ENCODE data around the gene PRMT5.

Gene PRMT5

DNA sequence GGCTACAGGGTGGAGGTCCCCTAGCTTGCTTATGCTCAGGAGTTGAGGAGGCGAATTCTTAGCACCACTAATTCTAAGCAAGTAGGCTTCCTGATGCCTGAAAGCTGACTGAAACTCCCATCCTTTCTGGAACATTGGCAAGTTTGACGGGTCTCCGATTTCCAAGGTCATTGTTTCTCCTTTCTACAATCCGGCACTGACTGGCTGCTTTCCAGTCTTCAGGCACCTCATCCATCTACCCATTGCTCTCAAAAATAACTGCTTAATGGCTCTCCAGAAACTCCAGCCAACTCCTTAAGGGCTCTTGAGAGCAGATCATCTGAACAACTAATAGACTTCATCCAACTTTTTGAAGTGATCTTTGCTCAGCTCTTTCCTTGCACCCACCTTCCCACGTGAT, 32.8 kb downstream of the PRMT5 start:
- Histone ChIP-seq H3K9ac (ENCODE audit: low read length) (no peak overlapping the region), H3K79me2 (ENCODE audit: control insufficient read depth, insufficient read depth, low read length) (no peaks in the 10 kb centered on the region), H2BK120ac (ENCODE audit: low read depth, low read length) (no peak overlapping the region), H4K8ac (ENCODE audit: low read depth, low read length) (no peak overlapping the region), H2BK15ac (replicated peaks; ENCODE audit: low read depth) (no peak overlapping the region), H3K18ac (ENCODE audit: low read length) (no peak overlapping the region), H3K56ac (ENCODE audit: low read length) (no peak overlapping the region), H3K23ac (ENCODE audit: low read length) (no peak overlapping the region), H3K79me1 (ENCODE audit: low read length) (no peaks in the 10 kb centered on the region), H4K5ac (ENCODE audit: low read length) (no peak overlapping the region), H3K27me3 (ENCODE audit: insufficient read depth, low read length, poor library complexity) (no peaks in the 10 kb centered on the region), H3K4ac (ENCODE audit: low read depth, low read length) (no peak overlapping the region), H2AK5ac (ENCODE audit: low read length) (no peak overlapping the region), H3K27ac (ENCODE audit: low read depth, low read length) (no peak overlapping the region), H3K4me3 (ENCODE audit: low read length) (no peak overlapping the region), H3K4me2 (ENCODE audit: low read length) (no peak overlapping the region), H3K4me1 (ENCODE audit: control insufficient read depth, low read depth, low read length) (no peaks in the 10 kb centered on the region), H2BK5ac (ENCODE audit: low read length) (no peak overlapping the region), H3K36me3 (ENCODE audit: control insufficient read depth, insufficient read depth, low read length) (peaks cover 4% of the 10 kb centered on the region)
- no peak for DNase-seq
- WGBS (ENCODE audit: extremely low coverage, insufficient coverage, low lambda C conversion rate): no CpG with 5 or more reads among the region's 5 CpGs

DNA sequence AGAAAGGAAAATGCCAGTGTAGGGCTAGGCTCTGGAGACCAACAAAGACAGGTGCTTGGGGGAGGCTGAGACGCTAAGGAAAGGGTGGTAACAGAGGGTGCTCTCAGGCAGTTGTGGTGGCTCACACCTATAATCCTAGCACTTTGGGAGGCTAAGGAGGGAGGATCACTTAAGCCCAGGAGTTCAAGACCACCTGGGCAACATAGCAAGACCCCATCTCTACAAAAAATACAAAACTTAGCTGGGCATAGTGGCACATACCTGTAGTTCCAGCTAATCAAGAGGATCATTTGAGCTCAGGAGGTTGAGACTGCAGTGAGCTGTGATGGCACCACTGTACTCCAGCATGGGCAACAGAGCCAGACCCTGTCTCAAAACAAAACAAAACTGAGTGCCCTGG, 33.8 kb downstream of the PRMT5 start:
- no peak overlapping the region for H3K9ac ChIP-seq (ENCODE audit: low read length)
- no peak overlapping the region for H3K27ac ChIP-seq (ENCODE audit: low read depth, low read length)
- no peak overlapping the region for H2BK120ac ChIP-seq (ENCODE audit: low read depth, low read length)
- no peaks in the 10 kb centered on the region for H3K4me1 ChIP-seq (ENCODE audit: control insufficient read depth, low read depth, low read length)
- no peak overlapping the region for H2BK5ac ChIP-seq (ENCODE audit: low read length)
- WGBS (ENCODE audit: extremely low coverage, insufficient coverage, low lambda C conversion rate): no CpG with 5 or more reads among the region's 1 CpG
- no peak for DNase-seq
- no peaks in the 10 kb centered on the region for H3K27me3 ChIP-seq (ENCODE audit: insufficient read depth, low read length, poor library complexity)
- H3K56ac ChIP-seq (ENCODE audit: low read length): no peak overlapping the region
- H3K4me2 ChIP-seq (ENCODE audit: low read length): no peak overlapping the region
- H4K5ac ChIP-seq (ENCODE audit: low read length): no peak overlapping the region
- H3K4me3 ChIP-seq (ENCODE audit: low read length): no peak overlapping the region
- no peaks in the 10 kb centered on the region for H3K79me2 ChIP-seq (ENCODE audit: control insufficient read depth, insufficient read depth, low read length)
- no peak overlapping the region for H3K4ac ChIP-seq (ENCODE audit: low read depth, low read length)
- no peaks in the 10 kb centered on the region for H3K36me3 ChIP-seq (ENCODE audit: control insufficient read depth, insufficient read depth, low read length)
- H2BK15ac ChIP-seq (replicated peaks; ENCODE audit: low read depth): no peak overlapping the region
- H3K18ac ChIP-seq (ENCODE audit: low read length): no peak overlapping the region
- H4K8ac ChIP-seq (ENCODE audit: low read depth, low read length): no peak overlapping the region
- H3K79me1 ChIP-seq (ENCODE audit: low read length): no peaks in the 10 kb centered on the region
- H2AK5ac ChIP-seq (ENCODE audit: low read length): no peak overlapping the region
- H3K23ac ChIP-seq (ENCODE audit: low read length): no peak overlapping the region

DNA sequence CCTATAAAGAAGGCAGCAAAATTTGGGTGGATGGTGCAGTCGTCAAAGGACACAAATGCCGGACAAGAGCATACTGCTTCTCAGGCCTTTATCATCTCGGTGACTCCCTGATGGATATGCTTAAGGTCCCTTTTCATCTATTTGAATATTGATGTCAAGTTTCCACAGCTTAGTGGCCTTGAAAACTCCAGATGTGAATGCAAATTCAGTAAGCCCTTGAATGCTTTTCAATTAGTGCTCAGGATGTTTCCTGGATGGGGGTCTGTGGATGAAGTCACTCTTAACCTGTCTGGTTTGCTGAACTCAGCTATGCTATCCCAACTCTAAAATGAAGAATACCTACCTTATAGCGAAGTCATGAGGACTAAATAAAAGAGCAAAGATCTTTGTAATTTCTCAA, 35.5 kb downstream of the PRMT5 start:
- no peak for DNase-seq
- H4K5ac ChIP-seq (ENCODE audit: low read length): no peak overlapping the region
- WGBS (ENCODE audit: extremely low coverage, insufficient coverage, low lambda C conversion rate): no CpG with 5 or more reads among the region's 4 CpGs

DNA sequence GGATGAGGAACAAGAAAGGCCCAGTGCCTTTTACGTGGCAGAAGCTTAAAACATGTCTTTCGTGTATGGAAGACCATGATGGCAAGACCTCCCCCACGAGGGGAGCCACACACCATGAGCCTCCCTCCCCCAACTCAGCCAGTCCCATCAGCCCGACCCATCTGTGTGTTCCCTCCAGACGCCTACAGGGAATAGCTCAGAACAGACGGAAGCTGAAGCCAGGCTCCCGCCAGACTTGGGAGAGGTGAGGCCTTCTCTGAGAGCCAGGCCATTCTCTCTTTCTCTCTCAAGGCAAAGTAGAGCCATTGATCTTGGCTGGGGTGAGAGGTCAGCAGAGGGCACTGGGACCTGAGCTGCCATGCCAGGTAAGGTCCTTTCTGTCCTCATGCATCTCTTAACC, 36.7 kb downstream of the PRMT5 start:
- no peak overlapping the region for H2BK120ac ChIP-seq (ENCODE audit: low read depth, low read length)
- no peak overlapping the region for H3K56ac ChIP-seq (ENCODE audit: low read length)
- no peak overlapping the region for H3K23ac ChIP-seq (ENCODE audit: low read length)
- no peaks in the 10 kb centered on the region for H3K36me3 ChIP-seq (ENCODE audit: control insufficient read depth, insufficient read depth, low read length)
- H3K27me3 ChIP-seq (ENCODE audit: insufficient read depth, low read length, poor library complexity): no peaks in the 10 kb centered on the region
- H3K4me3 ChIP-seq (ENCODE audit: low read length): no peak overlapping the region
- no peak overlapping the region for H4K5ac ChIP-seq (ENCODE audit: low read length)
- H3K79me1 ChIP-seq (ENCODE audit: low read length): no peaks in the 10 kb centered on the region
- peak overlapping the region; percentile 11 for H3K9ac ChIP-seq (ENCODE audit: low read length)
- no peak for DNase-seq
- no peak overlapping the region for H3K18ac ChIP-seq (ENCODE audit: low read length)
- H3K27ac ChIP-seq (ENCODE audit: low read depth, low read length): no peak overlapping the region
- H3K4me2 ChIP-seq (ENCODE audit: low read length): no peak overlapping the region
- H3K4me1 ChIP-seq (ENCODE audit: control insufficient read depth, low read depth, low read length): peaks cover 3% of the 10 kb centered on the region
- no peak overlapping the region for H2BK5ac ChIP-seq (ENCODE audit: low read length)
- no peak overlapping the region for H2AK5ac ChIP-seq (ENCODE audit: low read length)
- H4K8ac ChIP-seq (ENCODE audit: low read depth, low read length): no peak overlapping the region
- H3K4ac ChIP-seq (ENCODE audit: low read depth, low read length): no peak overlapping the region
- H2BK15ac ChIP-seq (replicated peaks; ENCODE audit: low read depth): no peak overlapping the region
- H3K79me2 ChIP-seq (ENCODE audit: control insufficient read depth, insufficient read depth, low read length): no peaks in the 10 kb centered on the region
- no CpG with 5 or more reads among the region's 7 CpGs for WGBS (ENCODE audit: extremely low coverage, insufficient coverage, low lambda C conversion rate)

More for the DNA sequence above, 35.5 kb downstream of the PRMT5 start:
- H2BK15ac ChIP-seq (replicated peaks; ENCODE audit: low read depth): no peak overlapping the region
- H2BK120ac ChIP-seq (ENCODE audit: low read depth, low read length): no peak overlapping the region
- no peak overlapping the region for H2AK5ac ChIP-seq (ENCODE audit: low read length)
- H3K9ac ChIP-seq (ENCODE audit: low read length): no peak overlapping the region
- no peaks in the 10 kb centered on the region for H3K79me2 ChIP-seq (ENCODE audit: control insufficient read depth, insufficient read depth, low read length)
- H3K79me1 ChIP-seq (ENCODE audit: low read length): no peaks in the 10 kb centered on the region
- no peak overlapping the region for H4K8ac ChIP-seq (ENCODE audit: low read depth, low read length)
- no peak overlapping the region for H3K4me2 ChIP-seq (ENCODE audit: low read length)
- H3K56ac ChIP-seq (ENCODE audit: low read length): no peak overlapping the region
- no peak overlapping the region for H2BK5ac ChIP-seq (ENCODE audit: low read length)
- no peak overlapping the region for H3K18ac ChIP-seq (ENCODE audit: low read length)
- H3K36me3 ChIP-seq (ENCODE audit: control insufficient read depth, insufficient read depth, low read length): no peaks in the 10 kb centered on the region
- no peaks in the 10 kb centered on the region for H3K27me3 ChIP-seq (ENCODE audit: insufficient read depth, low read length, poor library complexity)
- no peaks in the 10 kb centered on the region for H3K4me1 ChIP-seq (ENCODE audit: control insufficient read depth, low read depth, low read length)
- no peak overlapping the region for H3K23ac ChIP-seq (ENCODE audit: low read length)
- H3K4me3 ChIP-seq (ENCODE audit: low read length): no peak overlapping the region
- H3K27ac ChIP-seq (ENCODE audit: low read depth, low read length): no peak overlapping the region
- H3K4ac ChIP-seq (ENCODE audit: low read depth, low read length): no peak overlapping the region

DNA sequence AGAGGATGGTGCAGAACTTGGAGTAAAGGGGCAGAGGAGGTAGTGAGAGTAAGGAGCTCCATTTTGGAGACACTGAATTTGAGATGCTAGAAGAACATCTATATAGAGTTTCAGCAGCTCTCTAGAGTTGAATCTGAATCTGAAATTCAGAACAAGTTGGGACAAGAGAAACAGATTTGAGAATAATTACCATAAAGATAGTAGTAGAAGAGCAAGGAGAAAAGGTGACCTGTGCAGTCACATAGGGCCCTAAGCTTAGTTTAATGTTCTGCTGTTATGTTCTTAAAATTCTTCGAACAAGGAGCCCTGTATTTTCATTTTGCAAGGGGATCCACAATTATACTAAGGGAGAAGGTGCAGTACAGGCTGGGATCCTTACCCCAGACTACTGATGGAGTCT, 38.8 kb downstream of the PRMT5 start:
- H3K4me3 ChIP-seq (ENCODE audit: low read length): no peak overlapping the region
- H4K5ac ChIP-seq (ENCODE audit: low read length): no peak overlapping the region
- H3K18ac ChIP-seq (ENCODE audit: low read length): no peak overlapping the region
- no CpG with 5 or more reads among the region's 1 CpG for WGBS (ENCODE audit: extremely low coverage, insufficient coverage, low lambda C conversion rate)
- no peaks in the 10 kb centered on the region for H3K79me2 ChIP-seq (ENCODE audit: control insufficient read depth, insufficient read depth, low read length)
- H3K56ac ChIP-seq (ENCODE audit: low read length): no peak overlapping the region
- peaks cover 3% of the 10 kb centered on the region for H3K4me1 ChIP-seq (ENCODE audit: control insufficient read depth, low read depth, low read length)
- H3K79me1 ChIP-seq (ENCODE audit: low read length): no peaks in the 10 kb centered on the region
- no peak overlapping the region for H2BK5ac ChIP-seq (ENCODE audit: low read length)
- no peak for DNase-seq
- H4K8ac ChIP-seq (ENCODE audit: low read depth, low read length): no peak overlapping the region
- no peak overlapping the region for H3K23ac ChIP-seq (ENCODE audit: low read length)
- H3K27me3 ChIP-seq (ENCODE audit: insufficient read depth, low read length, poor library complexity): no peaks in the 10 kb centered on the region
- no peaks in the 10 kb centered on the region for H3K36me3 ChIP-seq (ENCODE audit: control insufficient read depth, insufficient read depth, low read length)
- H2BK120ac ChIP-seq (ENCODE audit: low read depth, low read length): no peak overlapping the region
- H3K9ac ChIP-seq (ENCODE audit: low read length): no peak overlapping the region
- H3K4ac ChIP-seq (ENCODE audit: low read depth, low read length): no peak overlapping the region
- no peak overlapping the region for H2BK15ac ChIP-seq (replicated peaks; ENCODE audit: low read depth)
- no peak overlapping the region for H3K27ac ChIP-seq (ENCODE audit: low read depth, low read length)
- H3K4me2 ChIP-seq (ENCODE audit: low read length): no peak overlapping the region
- no peak overlapping the region for H2AK5ac ChIP-seq (ENCODE audit: low read length)

GRCh38 chr14:22888662-22889061, 40.5 kb downstream of the PRMT5 start:
- peaks cover 4% of the 10 kb centered on the region for H3K4me1 ChIP-seq (ENCODE audit: control insufficient read depth, low read depth, low read length)
- H4K5ac ChIP-seq (ENCODE audit: low read length): no peak overlapping the region
- H3K56ac ChIP-seq (ENCODE audit: low read length): no peak overlapping the region
- H2BK120ac ChIP-seq (ENCODE audit: low read depth, low read length): no peak overlapping the region
- H3K4ac ChIP-seq (ENCODE audit: low read depth, low read length): no peak overlapping the region
- no peak overlapping the region for H3K27ac ChIP-seq (ENCODE audit: low read depth, low read length)
- no peak overlapping the region for H2AK5ac ChIP-seq (ENCODE audit: low read length)
- H4K8ac ChIP-seq (ENCODE audit: low read depth, low read length): no peak overlapping the region
- no peaks in the 10 kb centered on the region for H3K27me3 ChIP-seq (ENCODE audit: insufficient read depth, low read length, poor library complexity)
- no peak overlapping the region for H3K23ac ChIP-seq (ENCODE audit: low read length)
- no peak overlapping the region for H2BK15ac ChIP-seq (replicated peaks; ENCODE audit: low read depth)
- no peak overlapping the region for H3K18ac ChIP-seq (ENCODE audit: low read length)
- no peak overlapping the region for H3K4me3 ChIP-seq (ENCODE audit: low read length)
- no peak overlapping the region for H3K4me2 ChIP-seq (ENCODE audit: low read length)
- no peak for DNase-seq
- H3K79me1 ChIP-seq (ENCODE audit: low read length): no peaks in the 10 kb centered on the region
- WGBS (ENCODE audit: extremely low coverage, insufficient coverage, low lambda C conversion rate): no CpG with 5 or more reads among the region's 4 CpGs
- H3K9ac ChIP-seq (ENCODE audit: low read length): no peak overlapping the region
- H3K36me3 ChIP-seq (ENCODE audit: control insufficient read depth, insufficient read depth, low read length): no peaks in the 10 kb centered on the region
- H3K79me2 ChIP-seq (ENCODE audit: control insufficient read depth, insufficient read depth, low read length): no peaks in the 10 kb centered on the region
- H2BK5ac ChIP-seq (ENCODE audit: low read length): no peak overlapping the region

Measured in mesendoderm (in vitro differentiated cells).